NCI-H2227 treated with DMSO at 0.1 percent for 48 hours (cell line): Measurements from ENCODE around the gene ZNF581.

Experiments used
- DNase-seq: peaks from one replicate; lab custom pipeline; 2025; lab: John Stamatoyannopoulos, UW

The ZNF581 gene

DNA sequence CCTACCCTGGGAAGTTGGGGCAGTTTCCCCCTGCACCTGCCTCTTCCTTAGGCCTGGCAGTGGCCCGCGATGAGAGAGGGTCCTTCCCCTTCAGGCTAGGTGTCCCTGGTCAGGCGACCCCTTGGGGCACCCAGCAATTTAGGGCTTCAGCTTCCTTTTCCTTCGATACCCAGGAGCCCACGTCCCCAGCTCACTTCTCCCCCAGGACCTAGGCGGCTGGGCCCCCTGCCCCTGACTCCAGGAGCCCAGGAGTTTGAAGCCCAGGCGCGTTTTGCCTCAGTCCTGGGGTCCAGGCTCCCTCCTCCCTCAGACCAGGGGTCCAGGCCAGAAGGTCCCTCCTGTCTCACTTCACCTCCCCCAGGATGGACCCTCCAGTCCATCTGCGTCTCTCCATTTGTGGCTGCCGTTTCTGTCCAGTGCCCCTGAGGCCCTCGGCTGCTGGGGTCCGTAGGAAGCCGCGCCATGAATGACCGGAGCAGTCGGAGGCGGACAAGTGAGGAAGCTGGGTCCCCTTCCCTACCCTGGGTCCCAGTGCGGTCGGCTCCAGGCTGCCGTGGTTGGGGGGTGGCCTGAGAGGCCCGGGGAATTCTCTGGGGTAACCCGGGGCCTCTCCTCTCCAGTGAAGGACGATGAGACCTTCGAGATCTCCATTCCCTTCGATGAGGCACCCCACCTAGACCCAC is 5.3 kb downstream of the ZNF581 start:
- no peak for DNase-seq

DNA sequence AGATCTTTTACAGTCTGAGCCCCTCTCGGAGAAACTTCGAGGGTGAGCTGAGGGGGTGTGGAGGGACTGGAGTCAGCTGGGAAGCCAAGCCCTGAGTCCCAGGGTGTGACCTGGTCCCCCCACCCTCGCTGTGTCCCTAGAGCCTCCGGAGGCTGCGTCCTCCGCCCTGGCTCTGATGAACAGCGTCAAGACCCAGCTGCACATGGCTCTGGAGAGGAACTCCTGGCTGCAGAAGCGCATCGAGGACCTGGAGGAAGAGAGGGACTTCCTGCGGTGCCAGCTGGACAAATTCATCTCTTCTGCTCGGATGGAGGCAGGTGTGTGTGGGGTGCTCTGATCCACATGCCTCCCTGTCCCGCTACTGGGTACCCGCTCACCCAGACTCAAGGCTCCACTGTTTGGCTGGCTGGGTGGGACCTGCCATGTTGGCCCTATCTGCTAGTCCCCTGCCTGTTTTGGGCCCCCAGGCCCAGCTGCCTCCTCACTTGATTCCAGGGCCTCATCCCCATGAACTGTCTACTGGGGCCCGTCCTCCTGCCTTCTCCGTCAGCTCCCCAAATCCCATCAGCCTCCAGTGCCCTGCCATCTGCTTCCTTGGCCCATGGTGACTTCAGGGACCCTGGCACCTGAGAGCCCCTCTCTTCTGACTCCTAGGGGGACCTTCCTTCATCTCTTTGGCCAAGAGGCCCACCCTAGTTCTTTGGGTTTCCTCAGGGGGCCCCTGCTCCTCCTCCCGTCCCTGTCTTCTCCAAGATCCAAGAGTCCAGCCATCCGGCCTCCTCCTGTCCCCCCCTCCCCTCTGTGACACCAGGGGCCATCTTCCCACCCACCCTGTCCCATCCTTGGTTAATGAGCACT is 6.0 kb downstream of the ZNF581 start:
- no peak for DNase-seq

DNA sequence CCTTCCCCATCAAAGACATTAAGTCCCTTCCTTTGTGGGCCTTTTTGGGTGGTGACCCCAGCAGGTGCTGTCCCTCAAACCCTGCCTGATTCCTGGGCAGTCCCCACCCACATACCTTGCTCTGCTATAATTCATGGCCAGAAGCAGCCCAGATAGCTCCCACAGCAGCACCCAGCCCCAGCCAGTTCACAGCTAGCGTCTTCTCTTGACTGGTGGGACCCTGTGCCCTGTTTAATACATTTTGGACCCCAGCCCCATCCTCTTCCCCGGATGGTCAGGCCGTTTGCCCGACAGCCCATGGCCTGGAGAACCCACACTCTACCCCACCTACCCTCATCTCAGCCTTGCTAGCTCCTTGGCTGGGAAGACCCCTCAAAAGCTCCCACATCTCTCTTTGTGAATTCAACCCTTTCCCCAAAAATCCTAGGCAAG is 6.7 kb downstream of the ZNF581 start:
- DNase-seq: no peak

DNA sequence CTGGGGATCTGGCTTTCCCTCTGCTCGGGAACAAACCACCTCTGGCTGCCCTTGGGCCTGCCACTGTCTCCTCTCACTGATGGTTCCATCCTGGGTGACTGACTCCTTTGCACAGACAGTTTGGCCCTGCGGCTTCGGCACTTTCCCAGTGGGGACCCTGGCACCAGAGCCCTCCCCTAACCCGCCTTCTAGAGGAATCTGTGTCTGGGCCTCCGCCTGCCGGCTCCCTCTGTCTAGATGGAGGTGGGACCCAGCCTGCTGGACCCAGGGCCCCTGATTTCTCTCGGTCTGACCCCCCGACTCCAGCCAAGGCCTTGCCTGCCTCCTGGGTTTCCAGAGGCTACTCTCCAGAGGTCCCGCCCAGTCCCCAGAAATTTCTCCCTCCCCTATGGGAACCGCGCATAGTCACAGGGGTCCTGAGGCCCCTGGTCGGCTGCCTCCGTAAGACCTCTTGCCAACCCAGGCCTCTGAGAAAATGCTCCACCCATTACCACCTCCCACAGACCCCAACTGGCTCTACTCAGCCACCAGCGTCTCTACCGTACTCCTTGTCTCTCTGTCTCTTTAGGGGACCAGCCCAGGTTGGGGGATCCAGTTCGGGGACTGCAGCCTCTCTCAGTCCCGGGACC is 7.3 kb downstream of the ZNF581 start:
- DNase-seq: no peak

DNA sequence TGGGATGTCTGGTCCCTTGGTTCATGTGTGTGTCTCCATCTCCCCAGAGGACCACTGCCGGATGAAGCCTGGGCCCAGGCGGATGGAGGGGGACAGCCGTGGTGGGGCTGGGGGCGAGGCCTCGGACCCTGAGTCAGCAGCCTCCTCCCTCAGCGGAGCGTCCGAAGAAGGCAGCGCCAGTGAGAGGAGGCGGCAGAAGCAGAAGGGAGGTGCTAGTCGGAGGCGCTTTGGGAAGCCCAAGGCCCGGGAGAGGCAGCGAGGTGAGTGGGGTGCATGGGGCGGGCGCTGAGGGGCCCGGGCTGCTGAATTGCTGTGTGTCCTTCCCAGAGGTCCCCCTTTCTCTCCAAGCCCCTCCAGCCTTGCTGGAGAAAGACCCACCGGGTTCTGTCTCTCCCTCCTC is 7.8 kb downstream of the ZNF581 start:
- no peak for DNase-seq

DNA sequence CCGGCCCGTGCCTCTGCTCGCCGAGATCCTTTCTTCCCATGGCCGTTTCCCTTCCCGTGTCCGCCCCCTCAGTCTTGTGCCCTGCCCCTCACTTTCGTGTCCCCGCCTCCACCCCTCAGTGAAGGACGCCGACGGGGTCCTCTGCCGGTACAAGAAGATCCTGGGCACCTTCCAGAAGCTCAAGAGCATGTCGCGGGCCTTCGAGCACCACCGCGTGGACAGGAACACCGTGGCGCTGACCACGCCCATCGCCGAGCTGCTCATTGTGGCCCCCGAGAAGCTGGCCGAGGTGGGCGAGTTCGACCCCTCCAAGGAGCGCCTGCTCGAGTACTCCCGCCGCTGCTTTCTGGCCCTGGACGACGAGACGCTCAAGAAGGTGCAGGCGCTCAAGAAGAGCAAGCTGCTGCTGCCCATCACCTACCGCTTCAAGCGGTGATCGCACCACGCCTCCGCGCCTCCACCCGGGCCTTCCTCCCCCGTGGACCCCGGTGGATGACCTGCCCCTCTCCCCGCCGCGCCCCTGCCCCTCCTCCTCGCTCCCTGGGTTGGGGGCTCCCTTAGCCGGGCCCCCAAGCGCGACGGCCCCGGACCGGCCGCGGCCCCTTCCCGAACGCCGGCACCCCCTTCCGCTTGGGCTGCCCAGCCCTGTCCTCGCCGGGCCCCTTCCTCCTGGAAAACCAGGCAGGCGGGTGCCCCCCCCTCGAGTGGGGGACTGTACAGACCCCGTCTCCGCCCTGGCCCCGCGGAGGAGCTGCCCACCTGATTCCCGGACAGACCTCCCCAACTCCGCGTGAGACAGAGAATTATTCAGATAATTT is 9.1 kb downstream of the ZNF581 start:
- DNase-seq: no peak

DNA sequence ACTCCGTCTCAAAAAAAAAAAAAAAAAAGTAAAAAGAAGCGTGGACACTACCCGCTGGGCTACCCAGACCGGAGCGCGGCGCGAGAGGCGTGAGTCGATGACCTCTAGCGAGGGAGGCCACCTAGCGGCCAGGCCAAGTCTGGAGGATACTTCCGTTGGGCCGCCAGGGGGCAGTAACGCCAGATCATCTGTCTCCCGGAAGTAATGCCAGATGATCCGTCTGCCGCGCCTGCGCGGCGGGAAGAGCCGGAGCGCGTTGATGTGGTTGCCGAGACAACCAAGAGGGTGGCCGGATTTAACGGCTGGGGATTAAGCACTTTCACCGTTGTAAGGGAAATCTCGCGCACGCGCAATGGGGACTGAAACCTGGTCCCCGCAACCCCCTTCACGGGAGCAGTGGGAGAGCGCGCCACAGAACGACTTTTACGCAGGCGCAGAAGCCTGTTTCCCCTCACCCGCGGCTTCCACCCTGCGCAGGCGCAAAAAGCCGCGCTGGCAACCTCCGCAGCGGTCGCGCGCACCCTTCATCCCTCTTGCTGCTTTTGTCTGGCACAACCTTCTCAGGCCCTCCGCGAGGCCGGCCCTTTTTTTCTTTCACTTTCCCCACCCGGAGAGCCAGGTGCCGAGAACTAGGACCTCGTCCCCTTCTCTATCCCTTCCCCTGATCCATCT is 10.3 kb downstream of the ZNF581 start:
- peak; percentile 100 for DNase-seq

DNA sequence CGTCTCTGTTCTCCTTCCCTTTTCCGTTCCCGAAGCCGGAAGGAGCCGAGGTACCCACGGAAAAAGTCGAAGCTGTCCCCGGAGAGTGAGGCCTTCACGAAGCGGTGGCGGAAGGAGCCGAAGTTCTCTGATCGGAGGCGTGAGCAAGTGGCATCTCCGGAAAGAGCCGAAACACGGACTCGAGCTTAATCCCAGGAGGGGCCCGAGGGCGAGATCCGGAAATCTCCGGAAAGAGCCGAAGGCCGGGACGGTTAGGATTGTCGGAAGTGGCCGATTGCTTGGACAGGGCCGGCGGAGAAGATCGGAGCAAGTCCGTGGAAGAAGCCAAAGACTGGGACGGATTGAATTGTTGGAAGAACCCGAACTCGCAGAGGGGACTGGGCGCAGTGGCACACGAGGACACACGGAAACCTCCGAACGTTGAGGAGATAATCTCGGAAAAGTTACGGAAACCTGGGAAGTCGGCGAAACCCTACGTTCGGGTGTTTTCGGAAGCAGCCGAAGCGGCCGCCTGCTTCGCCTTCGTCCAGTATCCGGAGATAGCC is 10.9 kb downstream of the ZNF581 start:
- DNase-seq: peak; percentile 100

DNA sequence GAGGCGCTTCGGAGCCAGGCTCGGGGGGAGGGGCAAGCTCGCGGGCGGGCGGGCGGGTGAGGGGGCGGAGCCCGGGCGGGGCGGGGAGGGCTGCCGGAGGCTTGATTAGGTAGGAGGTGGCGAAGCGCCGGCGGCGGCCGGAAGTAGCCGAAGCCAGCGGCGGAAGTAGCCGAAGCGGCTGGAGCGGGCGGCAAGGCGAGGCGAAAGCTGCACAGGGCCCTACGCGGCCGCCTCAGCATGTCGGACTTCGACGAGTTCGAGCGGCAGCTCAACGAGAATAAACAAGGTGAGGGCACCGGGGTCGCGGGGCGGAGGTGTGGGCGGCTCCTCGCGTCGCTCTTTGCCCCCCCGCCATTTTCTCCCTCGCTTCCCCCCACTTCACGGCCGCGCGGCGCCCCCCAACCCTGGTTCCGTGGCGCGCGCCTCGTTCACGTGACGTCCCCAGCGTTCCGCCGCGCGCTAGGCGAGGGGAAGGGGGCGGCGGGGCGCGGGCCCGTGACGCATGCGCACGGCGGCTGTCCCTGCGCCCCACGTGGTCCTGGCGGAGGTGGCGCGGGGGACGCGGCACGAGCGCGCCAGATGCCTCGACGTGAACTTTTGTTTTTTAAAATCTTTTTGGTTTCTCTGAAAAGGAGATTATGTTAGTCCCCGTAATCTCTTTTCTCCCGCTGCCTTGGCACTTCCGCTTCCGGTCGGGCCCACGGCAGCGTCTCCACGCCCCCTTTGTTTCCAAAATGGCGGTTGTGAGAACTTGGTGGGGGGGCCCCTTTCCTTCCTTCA is 11.6 kb downstream of the ZNF581 start, which contains the start of gene U2AF2:
U2AF2 (plus strand) TSS at position 168 of the 780 bp plus-strand sequence; CDS start at position 238, 70 bp downstream.
- peak; percentile 94 for DNase-seq

DNA sequence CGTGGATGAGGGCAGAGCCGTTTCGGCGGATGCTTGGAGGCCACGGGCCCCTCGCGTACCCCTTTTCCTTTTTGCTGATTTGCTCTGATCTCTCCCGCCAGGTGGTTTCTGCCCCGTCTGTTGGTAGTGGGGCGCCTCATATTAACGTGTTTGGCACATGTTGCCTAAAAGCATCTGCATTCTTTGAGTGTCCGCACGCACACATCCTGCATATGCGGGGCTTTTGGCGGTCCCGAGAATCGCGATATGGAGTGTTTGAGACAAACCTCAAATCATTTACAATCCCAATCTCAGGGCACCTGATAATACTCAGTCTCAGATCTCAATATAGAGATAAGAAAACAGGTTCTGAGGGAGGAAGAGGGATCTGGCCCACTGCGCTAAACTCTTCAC is 12.2 kb downstream of the ZNF581 start:
- DNase-seq: no peak

DNA sequence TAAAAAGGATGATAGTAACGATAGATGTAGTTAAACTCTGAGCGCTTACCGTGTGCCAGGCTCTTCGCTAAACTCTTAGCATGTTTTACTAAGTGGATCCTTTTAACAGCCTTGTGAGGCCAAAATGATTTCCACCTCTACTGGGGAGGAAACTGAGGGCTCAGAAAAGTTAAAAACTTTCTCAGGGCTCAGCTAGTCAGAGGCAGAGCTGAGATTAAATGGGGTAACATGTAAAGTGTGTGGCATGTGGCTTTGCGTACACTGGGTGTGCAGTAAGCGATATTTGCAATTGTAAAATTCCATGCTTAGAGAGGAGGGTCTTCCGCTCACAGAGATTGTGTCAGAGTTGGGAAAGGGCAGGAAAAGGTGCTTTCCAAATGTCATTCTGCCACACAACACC is 13.1 kb downstream of the ZNF581 start:
- no peak for DNase-seq

DNA sequence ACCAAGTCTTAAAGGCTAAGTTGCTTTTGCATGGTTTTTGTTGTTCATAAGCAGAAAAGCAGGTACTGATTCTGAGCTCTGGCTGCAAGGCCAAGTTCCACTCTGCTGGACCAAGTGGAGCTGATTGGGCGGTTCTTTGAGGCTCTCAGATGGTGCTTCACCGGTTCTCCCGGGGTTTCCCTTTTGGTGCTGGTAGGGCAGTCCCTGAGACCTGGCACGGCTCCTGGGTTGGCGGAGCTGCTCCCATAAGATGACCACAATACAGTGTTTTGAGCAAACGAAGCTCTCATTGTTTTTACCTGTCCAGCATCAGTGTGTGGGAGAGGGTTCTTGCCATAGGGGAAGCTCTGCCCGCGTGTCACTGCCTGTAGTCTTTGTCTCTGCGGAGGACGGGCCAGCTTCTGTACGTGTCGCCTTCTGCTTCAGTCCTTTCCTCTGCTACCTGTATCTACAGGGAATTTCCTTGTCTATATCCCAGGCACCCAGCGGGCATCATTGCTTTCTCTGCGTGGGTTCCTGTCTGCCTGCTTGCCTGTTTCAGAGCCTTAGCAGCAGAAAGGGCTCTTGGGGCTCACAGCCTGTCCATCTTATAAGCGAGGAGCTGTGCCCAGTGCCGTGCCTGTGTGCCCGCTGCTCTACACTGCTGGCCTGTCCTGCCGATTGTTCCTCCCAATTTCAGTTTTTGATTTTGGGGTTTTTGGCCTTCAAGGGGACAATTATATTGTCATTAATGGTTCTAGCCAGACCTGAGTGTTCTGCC is 13.7 kb downstream of the ZNF581 start:
- peak; percentile 49 for DNase-seq

DNA sequence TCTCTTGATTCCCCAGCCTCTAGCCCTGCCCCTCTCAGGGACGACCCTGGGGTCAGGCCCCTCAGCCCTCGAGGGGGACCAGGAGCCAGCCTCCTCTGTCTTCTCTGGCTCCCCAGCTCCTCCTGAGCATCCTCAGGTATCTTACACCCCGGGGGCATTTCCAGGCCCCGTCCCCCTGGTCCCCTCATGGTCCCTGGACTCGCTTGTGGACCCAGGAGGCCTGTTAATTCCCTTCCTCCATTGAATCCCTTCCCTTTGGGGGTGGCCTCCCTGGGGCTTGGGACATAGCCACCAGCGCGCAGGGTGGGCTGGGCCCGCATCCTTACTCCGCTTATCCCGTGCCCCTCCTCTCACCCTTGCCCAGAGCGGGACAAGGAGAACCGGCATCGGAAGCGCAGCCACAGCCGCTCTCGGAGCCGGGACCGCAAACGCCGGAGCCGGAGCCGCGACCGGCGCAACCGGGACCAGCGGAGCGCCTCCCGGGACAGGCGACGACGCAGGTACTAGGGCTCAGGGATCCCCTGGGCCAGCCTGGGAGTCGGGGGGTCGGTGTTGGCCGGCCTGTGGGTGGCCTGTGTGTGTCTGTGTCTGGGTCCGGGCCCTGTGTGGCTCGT is 15.5 kb downstream of the ZNF581 start:
- no peak for DNase-seq

DNA sequence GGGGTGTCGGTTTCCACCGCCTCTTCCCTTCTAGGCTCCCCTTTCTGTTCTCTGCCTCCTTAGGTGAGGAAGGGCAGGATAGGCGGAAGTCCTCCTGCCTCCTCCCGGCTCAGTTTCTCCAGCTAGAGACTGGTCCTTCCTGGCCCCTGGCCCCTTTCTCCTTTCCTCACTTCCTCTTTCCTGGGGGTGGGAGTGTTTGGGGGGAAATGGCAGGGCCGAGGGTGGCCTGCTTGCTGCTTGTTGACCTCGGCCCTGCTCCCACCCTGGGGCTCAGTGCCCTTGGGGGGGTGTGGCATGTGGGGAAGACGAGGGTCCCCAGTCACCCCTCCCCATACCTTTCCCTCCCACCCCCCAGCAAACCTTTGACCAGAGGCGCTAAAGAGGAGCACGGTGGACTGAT is 16.4 kb downstream of the ZNF581 start:
- no peak for DNase-seq

DNA sequence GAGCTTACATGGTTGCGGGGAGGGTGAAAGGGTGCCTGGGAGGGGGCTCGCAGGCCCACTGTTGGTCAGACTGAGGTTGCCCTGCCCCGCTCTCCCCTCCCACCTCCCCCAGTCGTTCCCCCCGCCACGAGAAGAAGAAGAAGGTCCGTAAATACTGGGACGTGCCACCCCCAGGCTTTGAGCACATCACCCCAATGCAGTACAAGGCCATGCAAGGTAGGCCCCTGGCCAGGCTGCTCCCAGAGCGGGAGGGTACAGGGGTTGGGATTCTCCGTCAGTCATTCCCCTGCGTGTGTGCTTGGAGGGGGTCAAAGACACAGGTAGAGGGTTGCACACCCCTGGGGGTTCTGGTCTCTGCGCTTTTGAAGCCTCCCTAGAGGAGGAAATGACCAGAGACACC is 17.0 kb downstream of the ZNF581 start:
- DNase-seq: no peak

DNA sequence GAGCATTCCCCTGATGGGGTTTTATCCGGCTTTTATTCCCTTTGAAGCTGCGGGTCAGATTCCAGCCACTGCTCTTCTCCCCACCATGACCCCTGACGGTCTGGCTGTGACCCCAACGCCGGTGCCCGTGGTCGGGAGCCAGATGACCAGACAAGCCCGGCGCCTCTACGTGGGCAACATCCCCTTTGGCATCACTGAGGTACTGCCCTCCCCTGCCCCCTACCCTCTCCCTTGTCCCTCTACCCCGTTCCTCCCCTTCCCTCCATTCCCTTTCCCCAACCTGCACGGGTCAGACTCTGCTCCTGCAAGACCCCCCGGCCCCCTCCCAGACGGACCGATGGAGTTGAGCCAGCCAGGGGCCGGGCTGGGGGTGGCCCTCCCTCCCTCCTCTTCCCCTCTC is 17.5 kb downstream of the ZNF581 start:
- no peak for DNase-seq

DNA sequence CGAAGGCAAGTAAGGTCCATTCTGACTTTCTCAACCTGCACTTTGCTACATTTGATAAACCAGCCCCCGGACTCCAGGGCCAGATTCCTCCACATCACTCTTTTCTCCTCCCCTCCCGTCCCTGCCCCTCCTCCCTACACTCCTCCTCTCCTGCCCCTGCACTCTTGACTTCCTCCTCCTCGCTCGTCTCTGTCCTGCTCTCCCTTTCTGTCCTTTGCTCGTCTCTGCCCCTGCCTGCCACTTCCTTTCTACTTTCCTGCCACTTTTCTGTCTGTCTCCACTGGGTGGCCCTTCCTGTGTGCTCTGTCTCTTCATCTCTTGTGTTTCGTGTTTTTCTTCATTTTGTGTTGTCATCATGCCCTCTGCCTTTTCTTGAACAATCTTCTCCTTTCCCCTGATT is 18.4 kb downstream of the ZNF581 start:
- DNase-seq: no peak

DNA sequence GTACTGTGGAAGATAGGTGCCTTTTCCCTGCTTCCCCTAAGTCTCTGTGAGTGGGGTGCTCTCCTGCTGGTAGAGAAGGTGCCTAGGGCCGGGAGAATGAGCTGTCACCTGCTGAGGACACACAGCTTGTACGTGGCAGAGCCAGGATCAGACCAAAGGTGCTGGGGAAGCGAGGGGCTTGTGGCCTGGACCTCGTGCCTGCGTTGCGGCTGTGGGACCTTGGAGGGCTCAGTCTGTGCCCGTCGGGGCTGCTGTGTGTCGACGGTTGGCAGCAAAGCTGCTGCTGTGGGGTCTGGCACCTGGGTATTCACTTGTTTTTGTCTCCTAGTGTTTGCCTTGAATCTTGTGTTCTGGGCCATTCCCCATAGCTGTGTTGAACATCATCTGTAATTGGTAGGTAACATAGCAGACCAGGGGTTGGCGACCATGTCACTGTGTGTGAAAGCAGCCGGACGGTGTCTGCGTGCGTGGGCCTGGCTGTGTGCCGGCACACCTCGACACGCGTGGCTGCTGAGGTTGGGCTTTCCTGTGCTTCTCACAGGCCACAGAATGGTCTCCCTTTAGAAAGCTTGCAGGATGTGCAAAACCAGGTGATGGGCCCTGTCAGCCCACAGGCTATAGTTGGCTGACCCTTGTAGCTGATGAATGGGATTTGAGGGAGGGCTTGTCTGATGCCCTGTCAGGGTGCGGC is 20.5 kb downstream of the ZNF581 start:
- DNase-seq: no peak
